ENCODE results near the gene SPOCK3.

DNA sequence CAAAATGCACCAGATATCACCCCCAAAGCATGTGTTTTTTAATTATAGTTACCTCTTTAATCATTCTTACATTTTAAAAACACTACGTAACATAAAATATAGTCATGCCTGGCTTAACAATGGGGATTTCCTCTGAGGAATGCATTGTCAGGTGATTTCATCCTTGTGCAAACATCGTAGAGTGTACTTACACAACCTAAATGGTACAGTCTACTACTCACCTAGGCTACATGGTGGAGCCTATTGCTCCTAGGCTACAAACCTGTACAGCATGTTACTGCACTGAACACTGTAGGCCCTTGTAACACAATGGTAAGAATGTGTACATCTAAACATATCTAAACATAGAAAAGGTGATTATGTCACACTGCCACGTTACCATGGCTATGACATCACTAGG lies 208.6 kb downstream of the SPOCK3 start:
- TF ChIP-seq EZH2 (IDR thresholded peaks at IDR 0.05) (no peak), POLR2AphosphoS5 (IDR thresholded peaks at IDR 0.05; ENCODE audit: borderline replicate concordance, low read depth, low read length) (no peak), FOXP2 (optimal IDR thresholded peaks at IDR 0.05; ENCODE audit: control extremely low read depth, extremely low read length, insufficient read depth) (no peak)
